GM10847 (cell line): ENCODE results near the gene HOXC11.

Experiments used
- POLR2A ChIP-seq: IDR thresholded peaks from 2 replicates; pipeline ENCODE4 v1.6.1; 2011; ENCODE audit not compliant: insufficient read length; ENCODE audit errors: extremely low read depth

The HOXC11 gene

DNA sequence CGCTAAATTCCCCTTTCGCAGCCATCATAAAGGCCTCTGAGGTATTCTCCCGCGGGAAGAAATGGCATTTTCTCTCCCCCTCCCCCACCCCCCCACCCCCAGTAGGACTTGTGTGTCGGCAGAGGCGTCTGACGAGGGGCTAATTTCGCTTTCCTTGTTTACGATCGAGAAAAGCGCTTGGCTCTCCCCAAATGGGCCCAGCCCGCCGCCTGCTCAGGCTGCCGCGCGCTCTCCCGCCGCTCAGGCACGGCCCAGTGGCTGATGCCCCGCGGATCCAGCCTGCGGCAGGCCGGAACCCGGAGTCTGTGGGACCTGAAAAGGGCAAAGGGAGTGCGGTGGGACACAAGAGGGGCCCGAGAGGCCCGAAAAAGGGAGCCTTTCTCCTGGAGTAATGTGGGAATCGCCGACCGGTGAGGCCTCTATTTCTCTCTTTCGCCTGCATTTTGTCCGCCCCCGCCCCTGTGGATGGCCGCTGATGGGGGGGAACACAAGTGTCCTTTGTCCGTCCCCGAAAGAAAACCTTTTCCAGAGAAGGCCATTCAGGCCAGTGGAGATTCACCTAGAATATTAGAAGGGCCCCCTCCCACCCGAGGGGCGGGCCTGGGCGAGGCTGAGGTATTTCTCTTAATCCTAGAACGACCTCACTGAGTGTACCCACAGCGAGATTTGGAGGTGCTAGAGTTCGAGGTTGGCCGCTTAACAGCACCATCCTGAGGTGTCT lies 46.3 kb downstream of the HOXC11 start:
- TF ChIP-seq POLR2A, result no peak

GRCh38 chr12:54019924-54020590 lies 47.1 kb downstream of the HOXC11 start:
- no peak for TF ChIP-seq POLR2A

- TF ChIP-seq POLR2A, result no peak
These were observed 47.9 kb downstream of the HOXC11 start for GRCh38 chr12:54020591-54021405.

- no peak for TF ChIP-seq POLR2A
These were observed 48.6 kb downstream of the HOXC11 start for GRCh38 chr12:54021432-54022013.

GRCh38 chr12:54022960-54023884 lies 50.3 kb downstream of the HOXC11 start:
- TF ChIP-seq POLR2A, result no peak

DNA sequence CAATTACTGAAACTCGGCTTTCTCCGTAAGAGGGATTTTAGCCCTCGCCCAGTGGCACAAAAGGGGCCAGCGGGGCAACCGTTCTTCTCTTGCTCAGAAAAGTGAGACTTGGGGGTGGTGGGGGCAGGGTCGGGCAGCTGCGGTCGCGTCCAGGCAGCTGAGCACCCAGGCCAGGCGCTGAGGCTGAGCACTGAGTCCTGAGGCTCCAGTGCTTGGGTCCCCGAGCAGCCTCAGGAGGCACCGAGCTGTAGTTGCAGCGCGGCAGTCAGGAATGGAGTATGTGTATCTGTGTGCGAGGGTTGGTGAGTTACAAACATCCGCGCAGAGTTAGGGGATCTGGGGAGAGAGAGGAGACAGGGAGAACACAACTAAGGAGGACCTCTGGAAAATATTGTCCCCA lies 51.2 kb downstream of the HOXC11 start:
- no peak for TF ChIP-seq POLR2A

DNA sequence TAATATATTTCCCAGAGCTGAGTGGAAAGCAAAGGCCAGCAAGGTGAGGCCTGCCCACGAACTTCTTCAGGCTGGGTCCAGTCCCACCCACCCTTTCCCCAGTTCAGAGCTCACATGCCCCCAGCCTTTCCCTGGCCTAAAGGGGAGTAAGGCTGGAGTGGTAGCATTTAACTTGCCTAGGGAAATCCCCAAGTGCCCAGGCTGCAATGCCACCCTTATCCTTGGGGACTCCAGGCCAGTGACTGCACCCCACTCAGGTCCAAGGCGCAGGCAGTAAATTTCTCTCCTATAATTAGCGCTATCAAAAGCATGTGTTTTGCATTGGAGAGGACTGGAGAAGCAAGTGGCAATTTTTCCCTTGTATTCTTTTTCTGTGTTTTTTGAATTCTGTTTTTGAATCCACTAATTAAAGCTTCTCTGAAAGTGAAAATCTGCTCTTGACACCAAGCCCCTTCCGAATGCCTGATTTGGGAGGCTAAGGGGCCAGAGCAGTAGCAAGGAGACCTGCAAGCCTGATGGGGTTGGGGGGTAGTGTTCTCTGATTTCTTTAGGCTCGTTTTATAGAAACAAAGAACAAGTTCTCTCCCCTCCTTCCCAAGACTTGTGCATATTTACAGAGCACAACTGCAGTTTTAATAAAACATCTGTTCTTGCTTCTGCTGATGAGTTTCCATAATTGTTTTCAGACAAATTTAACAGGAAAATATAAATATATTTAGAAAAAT lies 51.8 kb downstream of the HOXC11 start:
- TF ChIP-seq POLR2A, result no peak

- no peak for TF ChIP-seq POLR2A
These were observed 52.8 kb downstream of the HOXC11 start for GRCh38 chr12:54025499-54026405.

DNA sequence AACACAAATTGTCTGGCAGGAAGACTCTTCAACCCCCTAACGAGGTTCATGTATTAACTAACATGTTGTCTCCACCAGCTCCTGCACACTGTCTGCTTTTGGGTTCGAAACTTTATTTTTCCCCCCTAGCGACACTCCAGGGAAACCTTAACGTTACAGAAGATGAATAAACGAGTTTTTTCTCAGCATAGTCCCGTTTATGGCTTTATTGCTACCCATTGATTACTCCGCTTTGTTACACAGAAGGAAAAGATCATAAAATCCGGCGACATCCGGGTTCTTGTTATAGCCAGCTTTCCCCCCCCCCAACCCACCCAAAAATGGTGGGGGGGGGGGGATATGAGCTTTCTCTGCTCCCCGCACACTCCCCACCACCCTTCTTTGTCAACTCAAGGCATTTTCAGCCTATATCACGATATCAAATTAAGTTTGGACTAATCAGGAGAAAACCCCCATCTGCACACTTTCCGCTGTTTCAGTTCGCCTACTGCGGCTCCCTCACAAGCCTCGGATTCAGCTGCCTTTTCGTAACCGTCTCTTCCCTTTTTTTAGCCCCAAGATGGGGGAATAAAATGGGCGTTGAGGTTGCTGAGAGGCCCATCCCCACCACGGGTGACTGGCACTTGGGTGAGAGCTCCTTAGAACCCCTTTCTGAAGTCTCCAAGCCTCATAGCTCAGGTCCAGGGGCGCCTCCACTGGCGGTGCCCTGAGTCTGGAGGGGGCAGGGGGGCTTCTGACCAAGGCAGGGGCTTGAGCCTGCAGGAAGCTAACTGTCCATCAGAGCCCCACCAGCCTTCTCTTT lies 53.9 kb downstream of the HOXC11 start:
- TF ChIP-seq POLR2A, result no peak
